KMS-11 (cell line): ENCODE results near the gene ZNF202.

ENCODE experiments used
- H2AFZ ChIP-seq: fragments of 200-600 bp; sonication (generic); 2 replicates; pipeline ENCODE4 v1.6.1; 2016; ENCODE audit warnings: antibody characterized with exemption, mixed run types, low read depth
- H3K27ac ChIP-seq: fragments of 200-600 bp; sonication (generic); 2 replicates; pipeline ENCODE4 v1.6.1; 2016; ENCODE audit warnings: mild to moderate bottlenecking, mixed run types
- H3K27me3 ChIP-seq: fragments of 200-600 bp; sonication (generic); 2 replicates; pipeline ENCODE4 v1.6.1; 2017; ENCODE audit warnings: mild to moderate bottlenecking, low read depth, mixed run types, moderate library complexity; ENCODE audit not compliant: insufficient read depth
- H3K36me3 ChIP-seq: fragments of 200-600 bp; sonication (generic); 2 replicates; pipeline ENCODE4 v1.6.1; 2017; ENCODE audit warnings: mild to moderate bottlenecking, mixed run types; ENCODE audit not compliant: insufficient read depth
- H3K4me1 ChIP-seq: fragments of 200-600 bp; sonication (generic); 2 replicates; pipeline ENCODE4 v1.6.1; 2016; ENCODE audit warnings: mild to moderate bottlenecking, low read depth, mixed run types; ENCODE audit not compliant: poor library complexity, severe bottlenecking
- H3K4me2 ChIP-seq: fragments of 200-600 bp; sonication (generic); 2 replicates; pipeline ENCODE4 v1.7.0; 2016; ENCODE audit warnings: mild to moderate bottlenecking, mixed run types
- H3K4me3 ChIP-seq: fragments of 200-600 bp; sonication (generic); IDR thresholded peaks from 2 replicates; pipeline ENCODE4 v1.6.1; 2017; ENCODE audit warnings: low read depth, low read length, mixed read lengths; ENCODE audit not compliant: insufficient read depth
- H3K79me2 ChIP-seq: fragments of 200-600 bp; sonication (generic); 2 replicates; pipeline ENCODE4 v1.6.1; 2016; ENCODE audit warnings: low read depth, mixed run types; ENCODE audit not compliant: insufficient read depth
- H3K9ac ChIP-seq: fragments of 200-600 bp; sonication (generic); 2 replicates; pipeline ENCODE4 v1.6.1; 2016; ENCODE audit warnings: mild to moderate bottlenecking, mixed run types
- H4K20me1 ChIP-seq: fragments of 200-600 bp; sonication (generic); 2 replicates; pipeline ENCODE4 v1.6.1; 2016; ENCODE audit warnings: mild to moderate bottlenecking, mixed run types; ENCODE audit not compliant: insufficient read depth
- CTCF ChIP-seq: fragments of 200-600 bp; sonication (generic); conservative IDR thresholded peaks from 2 replicates; pipeline ENCODE4 v1.6.1; 2017; ENCODE audit warnings: low read depth, mild to moderate bottlenecking, antibody characterized with exemption, low read length, moderate library complexity, mixed read lengths

Gene ZNF202

DNA sequence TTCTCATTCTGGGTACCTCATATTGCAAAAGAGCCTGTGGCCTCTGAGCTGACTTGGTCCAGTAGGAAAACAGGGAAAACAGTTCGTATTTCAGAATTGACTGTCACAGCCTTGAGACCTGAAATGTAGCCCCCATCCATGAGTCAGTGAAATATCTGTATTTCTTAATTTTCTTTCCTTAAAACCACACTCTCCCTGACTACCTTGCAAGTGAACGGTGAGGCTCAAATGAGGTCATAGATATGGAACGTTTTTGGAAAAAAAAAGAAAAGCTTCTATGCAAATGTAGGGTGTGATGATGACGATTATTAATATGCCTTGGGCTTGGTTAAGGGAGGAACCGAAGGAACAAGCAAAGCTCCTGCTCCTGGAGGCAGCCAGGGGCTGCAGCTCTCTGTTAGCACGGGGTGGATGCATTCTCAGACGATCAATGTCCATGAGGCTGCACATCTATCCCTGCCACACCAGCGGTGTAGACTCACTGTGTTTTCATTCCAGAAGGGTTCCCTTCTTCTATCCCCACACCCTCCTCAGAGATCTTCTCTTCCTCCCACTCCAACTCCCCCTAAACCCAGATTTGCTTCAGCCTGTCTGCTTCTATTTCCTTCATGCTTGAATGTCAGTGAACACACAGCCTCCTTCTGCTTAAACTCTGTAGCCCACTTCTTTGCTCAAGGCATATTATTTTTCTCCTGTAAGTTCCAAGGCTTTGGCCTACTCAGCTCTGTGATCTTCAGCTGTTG lies 57.9 kb downstream of the ZNF202 start:
- no peaks in the 10 kb centered on the region for H3K4me1 ChIP-seq
- no peak overlapping the region for H3K4me3 ChIP-seq
- no peaks in the 10 kb centered on the region for H3K36me3 ChIP-seq
- no peak overlapping the region for H2AFZ ChIP-seq
- H3K9ac ChIP-seq = no peak overlapping the region
- no peak overlapping the region for H3K27ac ChIP-seq
- no peak overlapping the region for H3K4me2 ChIP-seq
- no peaks in the 10 kb centered on the region for H3K27me3 ChIP-seq
- H3K79me2 ChIP-seq = no peaks in the 10 kb centered on the region
- TF ChIP-seq CTCF = no peak
- H4K20me1 ChIP-seq = no peaks in the 10 kb centered on the region

DNA sequence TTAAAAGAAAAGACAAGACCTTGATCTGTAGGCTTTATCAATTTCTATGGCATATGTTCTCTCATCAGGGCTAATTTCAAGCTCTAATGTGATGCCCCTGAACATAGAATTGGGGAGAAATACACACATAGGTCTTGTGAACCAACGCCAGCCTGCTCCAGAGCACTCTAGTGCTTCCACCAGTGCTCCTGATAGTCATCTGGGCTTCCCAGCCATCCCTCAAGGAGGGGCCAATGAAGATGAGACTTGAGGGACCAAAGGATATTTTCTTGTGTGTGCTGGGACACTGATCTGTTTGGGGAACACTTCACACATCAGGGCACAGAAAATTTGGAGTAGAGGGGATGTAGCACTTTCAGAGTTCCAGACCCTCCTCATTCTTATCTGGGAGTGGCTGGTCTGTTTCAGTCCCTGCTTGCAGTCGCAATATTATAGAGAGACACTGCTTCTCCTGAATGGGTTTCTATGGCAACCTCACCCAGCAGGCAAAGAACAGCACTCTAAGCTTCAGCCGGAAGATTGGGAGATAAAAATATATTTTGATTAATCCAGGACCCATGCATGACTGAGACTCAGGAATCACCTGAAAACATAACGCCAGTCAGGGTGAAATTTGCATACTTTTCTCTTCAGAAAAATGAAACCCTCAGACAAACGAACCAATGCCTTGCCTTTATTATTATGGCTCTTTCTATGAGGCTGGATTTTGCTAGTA lies 58.6 kb downstream of the ZNF202 start:
- H2AFZ ChIP-seq = no peak overlapping the region
- no peaks in the 10 kb centered on the region for H3K27me3 ChIP-seq
- H4K20me1 ChIP-seq = no peaks in the 10 kb centered on the region
- no peak overlapping the region for H3K9ac ChIP-seq
- H3K27ac ChIP-seq = no peak overlapping the region
- no peaks in the 10 kb centered on the region for H3K4me1 ChIP-seq
- no peak overlapping the region for H3K4me3 ChIP-seq
- TF ChIP-seq CTCF = no peak
- no peak overlapping the region for H3K4me2 ChIP-seq
- no peaks in the 10 kb centered on the region for H3K79me2 ChIP-seq
- H3K36me3 ChIP-seq = no peaks in the 10 kb centered on the region

DNA sequence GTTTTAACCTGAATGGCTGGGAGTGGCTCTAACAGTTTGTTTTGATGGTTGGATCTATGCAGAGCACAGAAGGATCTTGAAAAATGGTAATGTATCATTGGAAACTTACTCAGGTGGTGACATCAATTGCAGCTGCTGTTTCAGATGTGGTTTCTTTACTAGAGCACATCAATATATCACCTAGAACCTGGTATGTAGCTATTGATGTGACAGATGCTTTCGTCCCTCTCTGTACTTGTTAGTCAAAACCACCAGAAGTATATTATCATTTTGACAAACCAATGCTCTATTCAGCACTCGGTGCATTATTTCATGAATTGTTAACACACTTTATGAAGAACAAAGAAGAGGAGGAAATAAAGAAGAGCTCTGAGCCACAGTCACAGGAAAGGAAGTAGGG lies 60.4 kb downstream of the ZNF202 start:
- Histone ChIP-seq H2AFZ (no peak overlapping the region), H3K4me1 (no peaks in the 10 kb centered on the region), H3K4me2 (no peak overlapping the region), H3K27ac (no peak overlapping the region), H3K36me3 (no peaks in the 10 kb centered on the region), H3K9ac (no peak overlapping the region), H3K4me3 (no peak overlapping the region), H3K79me2 (no peaks in the 10 kb centered on the region), H4K20me1 (no peaks in the 10 kb centered on the region), H3K27me3 (no peaks in the 10 kb centered on the region)
- TF ChIP-seq CTCF = no peak

- Histone ChIP-seq H3K27me3 (no peaks in the 10 kb centered on the region), H3K79me2 (no peaks in the 10 kb centered on the region)
Measured at GRCh38 chr11:123678246-123678645, 63.2 kb downstream of the ZNF202 start.

More at GRCh38 chr11:123678246-123678645, 63.2 kb downstream of the ZNF202 start:
- Histone ChIP-seq H3K36me3 (no peaks in the 10 kb centered on the region), H3K27ac (no peak overlapping the region), H3K4me2 (no peak overlapping the region), H3K9ac (no peak overlapping the region), H3K4me1 (no peaks in the 10 kb centered on the region), H4K20me1 (no peaks in the 10 kb centered on the region), H3K4me3 (no peak overlapping the region), H2AFZ (no peak overlapping the region)
- no peak for TF ChIP-seq CTCF
